Measurements from ENCODE around the gene TUFT1. TPM values are rescaled to one million over a fixed set of nuclear protein-coding genes. Genes with fewer than 3 reads are reported as not detected.

The TUFT1 gene
- polyA plus RNA-seq, 2 of the 4 experiments (the other 2 are of a cell fraction) = 21.1 to 27.5 TPM

- no peak overlapping the region for H3K4me3 ChIP-seq
- TF ChIP-seq HOXB13 (CRISPR knock-in tag; IDR thresholded peaks at IDR 0.05; ENCODE audit: low read depth) = no peak
- no peak for TF ChIP-seq RARB (CRISPR knock-in tag; IDR thresholded peaks at IDR 0.05)
- no peak for FAIRE-seq
- no peak for DNase-seq (ENCODE audit: low read depth in 1 of 2, low spot score in 1 of 2)
- ChIA-PET CTCF (no interaction called here), POLR2A (interaction anchor here (1.0 kb wide), 1 partner anchor 11 kb away, joined by 3 read pairs; the partner anchor contains the start of gene CGN)
- H3K9me3 ChIP-seq = no peaks in the 10 kb centered on the region
- peaks cover 8% of the 10 kb centered on the region for H3K4me1 ChIP-seq
- WGBS (ENCODE audit: missing lambda C conversion rate) = 55% methylated on average over 1 of the region's 1 CpG
- H3K4me2 ChIP-seq = no peak overlapping the region
- 0 out of 6 replicates have a peak, but pooled peaks of 1 of the 2 experiments have one; percentile 9 for ATAC-seq
- H3K27ac ChIP-seq = no peak overlapping the region
These were observed 40.2 kb upstream of the TUFT1 start for GRCh38 chr1:151499930-151500329.

GRCh38 chr1:151501474-151501873 is 38.6 kb upstream of the TUFT1 start:
- TF ChIP-seq FOSL2 (IDR thresholded peaks at IDR 0.05) (no peak), FOSL2 (CRISPR knock-in tag; IDR thresholded peaks at IDR 0.05) (no peak), RAD21 (conservative IDR thresholded peaks at IDR 0.05 in 1 of 2, IDR thresholded peaks at IDR 0.05 in 1 of 2) (no peak), EHF (CRISPR knock-in tag; IDR thresholded peaks at IDR 0.05) (no peak)
- 63% methylated on average over 10 of the region's 10 CpGs for WGBS (ENCODE audit: missing lambda C conversion rate)
- ChIA-PET CTCF (interaction anchor here (0.8 to 1.6 kb wide), 3 partner anchors 13 to 67 kb away, joined by 3 read pairs; no protein-coding TSS in a partner anchor), POLR2A (no interaction called here)
- H3K9me3 ChIP-seq = no peaks in the 10 kb centered on the region
- FAIRE-seq (no peak), ATAC-seq (peak; percentile 72 to 83; a peak in 4 of 6 replicates), DNase-seq (ENCODE audit: low read depth in 1 of 2, low spot score in 1 of 2) (peak; percentile 46 to 56)
- no peak overlapping the region for H3K27ac ChIP-seq
- H3K4me3 ChIP-seq = no peak overlapping the region
- 0 out of 3 replicates have a peak, but pooled peaks cover 3% of the 10 kb centered on the region for H3K4me1 ChIP-seq
- H3K4me2 ChIP-seq = no peak overlapping the region

- TF ChIP-seq RCOR1 (IDR thresholded peaks at IDR 0.05; ENCODE audit: low read depth, low read length) = no peak
- TF ChIP-seq NR3C1 (IDR thresholded peaks at IDR 0.05) = no peak
- TF ChIP-seq RFX5 (IDR thresholded peaks at IDR 0.05) = no peak
- no peak for TF ChIP-seq HOXB13 (CRISPR knock-in tag; IDR thresholded peaks at IDR 0.05; ENCODE audit: low read depth)
- Histone ChIP-seq H3K4me2 (no peak overlapping the region), H3K27ac (no peak overlapping the region), H3K4me3 (no peak overlapping the region), H3K9me3 (no peaks in the 10 kb centered on the region), H3K4me1 (0 out of 3 replicates have a peak, but pooled peaks cover 3% of the 10 kb centered on the region)
- FAIRE-seq = no peak
- CTCF ChIA-PET = interaction anchor here (1.2 to 2.6 kb wide), 3 partner anchors 9 to 20 kb away, joined by 3 to 6 read pairs (median 3); no protein-coding TSS in a partner anchor
- WGBS (ENCODE audit: missing lambda C conversion rate) = 74% methylated on average over 5 of the region's 5 CpGs
- POLR2A ChIA-PET = no interaction called here
- no peak for DNase-seq (ENCODE audit: low read depth in 1 of 2, low spot score in 1 of 2)
- ATAC-seq = no peak
These were observed 37.9 kb upstream of the TUFT1 start for GRCh38 chr1:151502035-151502700.

GRCh38 chr1:151502859-151503780 is 37.0 kb upstream of the TUFT1 start:
- TF ChIP-seq EHF (CRISPR knock-in tag; IDR thresholded peaks at IDR 0.05) (no peak), ESRRA (IDR thresholded peaks at IDR 0.05; ENCODE audit: borderline replicate concordance, low read length) (no peak), GATA3 (IDR thresholded peaks at IDR 0.05; ENCODE audit: borderline replicate concordance) (no peak), CHD4 (IDR thresholded peaks at IDR 0.05; ENCODE audit: borderline replicate concordance) (no peak), RAD21 (conservative IDR thresholded peaks at IDR 0.05 in 1 of 2, IDR thresholded peaks at IDR 0.05 in 1 of 2) (no peak), ATOH8 (CRISPR knock-in tag; IDR thresholded peaks at IDR 0.05; ENCODE audit: low read depth) (no peak)
- Histone ChIP-seq H3K4me1 (0 out of 3 replicates have a peak, but pooled peaks cover 3% of the 10 kb centered on the region), H3K27ac (no peak overlapping the region), H3K4me2 (no peak overlapping the region), H3K9me3 (no peaks in the 10 kb centered on the region), H3K4me3 (no peak overlapping the region)
- ChIA-PET CTCF (interaction anchor here (0.6 to 2.6 kb wide), 8 partner anchors 10 to 297 kb away, joined by 3 to 6 read pairs (median 3); no protein-coding TSS in a partner anchor), POLR2A (no interaction called here)
- ATAC-seq (no peak; a peak in 2 of 6 replicates), FAIRE-seq (no peak), DNase-seq (ENCODE audit: low read depth in 1 of 2, low spot score in 1 of 2) (no peak)
- 61% methylated on average over 7 of the region's 7 CpGs for WGBS (ENCODE audit: missing lambda C conversion rate)

All from A549 (cell line).